Central memory CD8-positive, alpha-beta T cell (primary cell): ENCODE data around the gene SNTG2.
"Not testable (repeated sequence)": the region's sequence is repeated elsewhere in the genome, so short reads cannot be mapped to it uniquely, and the experiment has no call there.

Experiments
- ATAC-seq: fragments of 150-1000 bp; cut with Tn5 transposase; replicated peaks from 2 replicates; pipeline ENCODE4 v1.10.0; 2022; ENCODE audit warnings: mild to moderate bottlenecking, moderate FRiP score, moderate number of reproducible peaks; ENCODE audit not compliant: poor library complexity, severe bottlenecking; ENCODE audit errors: extremely low read depth
- DNase-seq, 2 donors: peaks; one replicate each; pipeline ENCODE4 v3.0.0; 2021; ENCODE audit warnings: low spot score in 2 of 2
- H3K27ac Mint-ChIP-seq: one replicate; pipeline ENCODE4 v1.8.0; 2022; ENCODE audit warnings: low read depth, mild to moderate bottlenecking, moderate library complexity, mixed read lengths
- H3K27me3 Mint-ChIP-seq: one replicate; pipeline ENCODE4 v1.8.0; 2022; ENCODE audit warnings: mixed read lengths
- H3K36me3 Mint-ChIP-seq: one replicate; pipeline ENCODE4 v1.8.0; 2022; ENCODE audit warnings: mild to moderate bottlenecking, moderate library complexity, mixed read lengths; ENCODE audit not compliant: insufficient read depth
- H3K4me1 Mint-ChIP-seq: one replicate; pipeline ENCODE4 v1.8.0; 2022; ENCODE audit warnings: mixed read lengths
- H3K4me3 Mint-ChIP-seq: one replicate; pipeline ENCODE4 v1.8.0; 2022; ENCODE audit warnings: mild to moderate bottlenecking, moderate library complexity, mixed read lengths
- H3K9me3 Mint-ChIP-seq: one replicate; pipeline ENCODE4 v1.8.0; 2022; ENCODE audit warnings: mixed read lengths

Gene SNTG2

GRCh38 chr2:1405124-1405523 is 454.5 kb downstream of the SNTG2 start:
- Mint-ChIP-seq H3K27me3 (peaks cover 6% of the 10 kb centered on the region), H3K36me3 (no peaks in the 10 kb centered on the region), H3K9me3 (peaks cover 9% of the 10 kb centered on the region), H3K27ac (no peak overlapping the region), H3K4me3 (no peak overlapping the region), H3K4me1 (no peaks in the 10 kb centered on the region)
- no peak for ATAC-seq
- no peak for DNase-seq

DNA sequence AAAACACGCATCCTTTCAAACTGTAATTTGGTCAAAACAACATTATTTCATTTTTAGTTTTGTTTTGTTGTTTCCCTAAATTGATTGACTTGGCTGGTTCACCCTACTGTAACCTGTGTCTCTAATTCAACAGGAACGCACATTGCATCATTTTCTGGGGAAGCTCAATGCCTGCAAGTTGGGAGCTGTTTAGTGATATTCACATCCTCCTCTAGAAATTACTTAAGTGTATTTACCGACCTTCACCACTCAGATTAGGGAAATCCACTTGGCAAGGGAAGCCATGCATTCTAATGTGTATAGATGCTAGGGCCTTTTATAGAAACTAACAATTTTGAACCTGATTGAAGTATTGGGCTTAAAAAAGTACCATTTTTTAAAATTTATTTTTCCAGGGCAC is 455.3 kb downstream of the SNTG2 start:
- Mint-ChIP-seq H3K9me3 (peaks cover 9% of the 10 kb centered on the region), H3K4me3 (no peak overlapping the region), H3K27me3 (peaks cover 6% of the 10 kb centered on the region), H3K36me3 (no peaks in the 10 kb centered on the region), H3K4me1 (no peaks in the 10 kb centered on the region), H3K27ac (no peak overlapping the region)
- DNase-seq (no peak), ATAC-seq (no peak)

DNA sequence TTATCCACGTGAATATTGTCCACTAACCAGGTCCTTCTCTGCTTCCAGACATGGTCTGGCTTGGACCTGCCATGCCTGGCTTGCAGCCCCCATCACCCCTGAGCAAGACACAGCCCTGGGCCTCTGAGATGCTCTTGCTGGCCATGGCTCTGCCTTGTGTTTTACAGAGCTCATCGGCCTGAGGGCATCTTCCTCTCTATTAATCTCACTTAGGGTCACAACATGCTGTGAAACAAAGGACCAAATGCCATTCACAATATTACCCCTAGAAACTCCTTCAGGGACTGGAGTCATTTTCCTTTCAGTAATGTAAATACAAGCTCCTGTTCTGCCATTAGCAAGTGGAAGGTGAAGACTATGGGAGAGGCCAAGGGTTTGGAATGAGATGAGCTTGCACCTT is 455.8 kb downstream of the SNTG2 start:
- H3K27ac Mint-ChIP-seq, result no peak overlapping the region
- ATAC-seq (no peak), DNase-seq (no peak)
- no peaks in the 10 kb centered on the region for H3K36me3 Mint-ChIP-seq
- H3K27me3 Mint-ChIP-seq, result peaks cover 6% of the 10 kb centered on the region
- no peak overlapping the region for H3K4me3 Mint-ChIP-seq
- H3K4me1 Mint-ChIP-seq, result no peaks in the 10 kb centered on the region
- peaks cover 9% of the 10 kb centered on the region for H3K9me3 Mint-ChIP-seq

DNA sequence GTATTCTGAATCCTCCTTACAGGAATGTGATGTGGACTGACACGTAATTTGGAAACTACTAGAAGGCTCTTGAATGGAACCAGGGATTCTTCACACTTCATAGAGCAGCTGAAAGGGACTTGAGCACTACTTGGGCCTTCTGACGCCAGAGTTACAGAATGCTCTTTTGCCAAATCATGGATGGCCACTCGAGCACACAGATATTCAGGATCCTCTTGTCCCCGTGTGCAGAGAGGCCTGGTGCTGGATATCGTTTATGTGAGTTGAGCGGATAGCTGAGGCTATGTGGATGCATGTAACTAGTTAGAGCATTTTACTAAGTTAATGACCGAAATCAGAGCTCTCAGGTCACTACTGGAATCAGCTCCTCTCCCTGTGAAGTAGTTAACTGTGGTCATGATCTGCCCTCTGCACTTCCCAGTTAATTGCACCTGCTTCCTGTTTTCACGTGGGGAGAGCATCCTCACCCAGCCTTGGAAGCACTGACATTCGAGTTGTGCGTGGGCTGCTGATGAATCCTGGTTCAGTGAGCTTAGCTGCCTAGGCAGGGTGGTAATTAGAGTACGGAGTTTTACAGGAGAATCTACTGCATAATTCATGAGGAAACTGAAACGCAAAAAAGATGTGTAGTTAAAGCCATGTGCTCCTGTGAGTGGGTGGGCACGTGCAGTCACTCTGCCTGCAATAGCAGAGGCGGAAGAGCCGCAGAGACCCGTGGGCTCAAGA is 457.5 kb downstream of the SNTG2 start:
- Mint-ChIP-seq H3K27ac (no peak overlapping the region), H3K36me3 (no peaks in the 10 kb centered on the region), H3K9me3 (peaks cover 9% of the 10 kb centered on the region), H3K4me3 (no peak overlapping the region), H3K4me1 (no peaks in the 10 kb centered on the region), H3K27me3 (peaks cover 6% of the 10 kb centered on the region)
- no peak for ATAC-seq
- no peak for DNase-seq

DNA sequence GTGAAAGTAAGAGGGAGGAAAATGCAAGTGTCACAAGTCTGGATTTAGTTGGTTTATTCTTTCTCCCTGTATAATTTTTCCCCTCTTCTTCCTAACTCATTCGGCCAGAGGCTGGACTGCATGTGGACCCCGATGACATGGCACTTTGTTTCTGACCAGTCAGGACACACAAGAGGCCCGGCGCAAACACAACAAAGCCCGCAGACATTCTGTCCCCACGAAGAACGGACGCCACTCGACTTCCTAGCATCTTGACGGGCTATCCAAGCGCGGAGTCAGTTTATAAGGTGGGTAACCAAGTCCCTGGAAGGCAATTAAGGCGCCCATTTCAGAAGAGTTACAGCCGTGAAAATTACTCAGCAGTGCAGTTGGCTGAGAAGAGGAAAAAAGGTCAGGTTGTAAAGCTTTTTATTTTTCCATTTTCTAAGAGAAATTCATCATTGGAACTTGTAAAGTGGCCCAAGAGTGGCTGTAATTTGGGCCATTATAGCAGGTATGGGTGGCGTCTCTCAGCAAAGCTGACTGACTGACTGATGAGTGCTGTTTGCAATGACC is 462.6 kb downstream of the SNTG2 start, which contains the start of gene TPO:
TSS of gene TPO (plus strand) at position 308 of the 555 bp plus-strand sequence. CDS start 946 bp downstream, outside the sequence.
- Mint-ChIP-seq H3K4me1 (no peaks in the 10 kb centered on the region), H3K9me3 (no peaks in the 10 kb centered on the region), H3K4me3 (no peak within 1 kb of the TSS), H3K36me3 (no peaks in the 10 kb centered on the region), H3K27me3 (no peaks in the 10 kb centered on the region), H3K27ac (no peak within 1 kb of the TSS)
- no peak for ATAC-seq
- no peak for DNase-seq

DNA sequence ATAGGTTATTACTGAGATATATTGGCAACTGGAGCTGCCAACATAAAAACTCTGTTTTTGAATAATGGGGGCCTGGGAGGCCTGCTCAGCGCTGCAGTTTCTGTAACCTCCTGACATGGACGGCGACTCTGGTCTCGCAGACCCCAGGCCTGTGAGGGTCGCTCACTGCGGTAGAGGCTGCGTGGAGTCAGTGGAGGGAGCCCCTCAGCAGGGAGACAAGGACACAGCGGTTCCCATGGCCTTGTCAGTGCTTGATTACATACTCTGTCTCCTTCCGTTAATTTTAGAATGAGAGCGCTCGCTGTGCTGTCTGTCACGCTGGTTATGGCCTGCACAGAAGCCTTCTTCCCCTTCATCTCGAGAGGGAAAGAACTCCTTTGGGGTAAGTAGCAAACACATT is 463.5 kb downstream of the SNTG2 start:
- ATAC-seq, result no peak
- Mint-ChIP-seq H3K36me3 (no peaks in the 10 kb centered on the region), H3K27ac (no peak overlapping the region), H3K4me3 (no peak overlapping the region), H3K27me3 (no peaks in the 10 kb centered on the region), H3K4me1 (no peaks in the 10 kb centered on the region), H3K9me3 (no peaks in the 10 kb centered on the region)
- no peak for DNase-seq

DNA sequence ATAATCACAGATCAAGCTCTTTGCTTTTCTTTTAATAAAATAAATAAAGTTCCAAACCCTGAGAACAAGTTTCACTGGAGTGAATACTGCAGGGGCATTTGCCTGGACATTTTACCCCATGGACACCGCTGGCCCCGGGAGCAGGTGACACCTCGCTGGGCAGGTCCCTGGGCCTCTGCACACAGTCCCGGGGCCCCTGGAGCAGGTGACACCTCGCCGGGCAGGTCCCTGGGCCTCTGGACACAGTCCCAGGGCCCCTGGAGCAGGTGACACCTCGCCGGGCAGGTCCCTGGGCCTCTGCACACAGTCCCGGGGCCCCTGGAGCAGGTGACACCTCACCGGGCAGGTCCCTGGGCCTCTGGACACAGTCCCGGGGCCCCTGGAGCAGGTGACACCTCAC is 464.3 kb downstream of the SNTG2 start:
- H3K4me1 Mint-ChIP-seq, ATAC-seq, H3K27ac Mint-ChIP-seq, DNase-seq, H3K9me3 Mint-ChIP-seq, H3K27me3 Mint-ChIP-seq, H3K36me3 Mint-ChIP-seq, H3K4me3 Mint-ChIP-seq: not testable (repeated sequence)

DNA sequence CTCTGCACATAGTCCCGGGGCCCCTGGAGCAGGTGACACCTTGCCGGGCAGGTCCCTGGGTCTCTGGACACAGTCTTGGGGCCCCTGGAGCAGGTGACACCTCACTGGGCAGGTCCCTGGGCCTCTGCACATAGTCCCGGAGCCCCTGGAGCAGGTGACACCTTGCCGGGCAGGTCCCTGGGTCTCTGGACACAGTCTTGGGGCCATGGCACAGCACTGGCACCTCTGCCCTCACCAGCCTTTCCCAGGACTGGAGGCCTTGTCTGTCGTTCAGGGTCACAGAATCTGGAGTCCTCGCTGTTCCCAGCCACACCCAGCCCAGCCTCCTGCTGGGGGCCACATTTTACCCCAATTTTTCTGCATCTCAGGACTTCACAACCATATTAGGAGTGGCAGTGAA is 464.9 kb downstream of the SNTG2 start:
- Mint-ChIP-seq H3K4me1 (no peaks in the 10 kb centered on the region), H3K27ac (no peak overlapping the region), H3K4me3 (no peak overlapping the region), H3K27me3 (no peaks in the 10 kb centered on the region), H3K9me3 (no peaks in the 10 kb centered on the region), H3K36me3 (no peaks in the 10 kb centered on the region)
- DNase-seq, result no peak
- no peak for ATAC-seq
